ENCODE measurements around the gene ZNF770. TPM values are rescaled to one million over a fixed set of nuclear protein-coding genes. Genes with fewer than 3 reads are reported as not detected.

Gene ZNF770
- total RNA-seq, 1 donor from 2014 or later = 31.6 TPM

Other genes with a start within 250 kb of the ZNF770 start
- gene GJD2, start 233.3 kb downstream of the ZNF770 start, total RNA-seq = 0.11 TPM
- gene ACTC1, start 192.7 kb downstream of the ZNF770 start, total RNA-seq = 11,631 TPM
- gene AQR, start 18.5 kb downstream of the ZNF770 start, total RNA-seq = 13.2 TPM
- gene NANOGP8, start 97.0 kb upstream of the ZNF770 start, total RNA-seq = not detected

Measured in cardiac septum (tissue), 1 donor.